HTR-8/SVneo (cell line): ENCODE data around the gene LHFPL2.

ENCODE experiments used
- DNase-seq: peaks from one replicate; pipeline ENCODE4 v3.0.0; 2011; ENCODE audit warnings: low spot score, mixed read lengths; ENCODE audit not compliant: insufficient read length
- FAIRE-seq: peaks from 2 replicates; lab custom pipeline; 2011; peaks lifted over from hg19 to GRCh38; lab: Jason Lieb, UNC

Gene LHFPL2

GRCh38 chr5:78511121-78511906, 137.3 kb downstream of the LHFPL2 start:
- DNase-seq (no peak), FAIRE-seq (no peak)

DNA sequence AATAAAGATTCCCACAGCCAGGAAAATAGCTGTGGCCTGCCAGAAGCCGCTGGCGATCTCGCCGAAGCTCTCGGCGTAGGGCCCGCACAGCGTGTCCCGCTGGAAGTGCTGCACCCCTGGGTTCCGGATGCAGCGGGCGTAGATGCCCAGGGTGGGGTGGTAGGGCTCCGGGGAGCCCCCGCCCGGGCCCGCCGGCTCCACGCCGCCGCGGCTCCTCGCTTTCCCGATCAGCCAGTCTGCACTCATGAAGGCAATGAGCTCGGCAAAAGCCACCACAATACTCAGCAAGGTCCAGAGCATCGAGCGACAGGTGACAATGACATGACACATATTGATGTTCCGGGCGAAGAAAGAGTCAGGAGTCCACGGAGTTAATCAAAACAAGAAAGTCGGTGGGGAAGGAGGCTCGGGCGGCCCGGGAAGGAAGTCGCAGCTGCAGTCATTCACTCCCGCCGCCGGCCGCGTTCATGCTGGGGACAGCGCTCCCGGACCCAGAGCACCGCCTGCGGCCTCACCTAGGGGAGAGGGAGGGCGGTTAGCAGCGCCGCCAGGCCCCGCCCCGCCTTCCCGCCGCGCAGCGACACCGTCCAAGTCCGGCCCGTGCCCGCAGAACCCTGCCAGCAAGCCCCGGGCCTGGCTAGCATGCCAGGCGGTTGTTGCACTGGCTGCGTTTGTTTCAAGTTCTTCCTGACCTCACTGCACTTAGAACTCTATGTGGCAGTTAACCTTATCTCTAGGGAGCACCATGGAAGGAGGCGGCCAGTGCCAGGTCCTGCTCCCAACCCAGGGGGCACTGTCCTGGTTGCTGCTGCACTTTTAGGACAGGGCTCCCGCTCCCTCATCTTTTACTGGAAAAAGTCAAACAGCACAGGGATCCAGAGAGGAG, 138.4 kb downstream of the LHFPL2 start:
- DNase-seq: no peak
- no peak for FAIRE-seq

- FAIRE-seq (no peak), DNase-seq (no peak)
These were observed 139.3 kb downstream of the LHFPL2 start for GRCh38 chr5:78509145-78509865.

DNA sequence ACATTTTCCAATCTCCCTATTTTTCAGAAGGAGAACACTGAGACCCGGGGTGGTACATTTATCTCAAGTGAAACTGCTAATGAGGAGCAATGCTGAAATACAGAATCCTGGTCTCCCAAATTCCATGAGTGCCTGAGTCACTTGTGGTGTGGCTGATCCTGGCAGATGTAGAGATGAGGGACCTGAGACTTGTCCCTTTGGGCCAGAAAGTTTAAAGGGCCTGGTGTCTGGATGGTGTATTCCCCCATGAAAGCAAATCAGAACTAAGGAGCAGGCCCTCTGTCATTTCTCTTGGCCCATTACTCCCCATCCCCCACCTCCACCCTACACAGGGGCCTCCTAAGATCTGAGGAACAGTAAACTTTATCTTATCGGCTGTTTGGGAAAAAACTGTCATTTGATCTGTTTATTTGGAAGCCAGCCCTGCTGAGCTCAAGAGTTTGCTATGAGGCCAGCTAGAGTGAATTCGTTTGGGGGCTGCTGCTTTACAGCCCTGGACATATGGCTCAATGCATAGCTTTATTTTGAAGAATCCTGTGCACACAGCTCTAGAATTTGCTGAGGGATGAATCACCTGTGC, 140.3 kb downstream of the LHFPL2 start:
- FAIRE-seq: no peak

DNA sequence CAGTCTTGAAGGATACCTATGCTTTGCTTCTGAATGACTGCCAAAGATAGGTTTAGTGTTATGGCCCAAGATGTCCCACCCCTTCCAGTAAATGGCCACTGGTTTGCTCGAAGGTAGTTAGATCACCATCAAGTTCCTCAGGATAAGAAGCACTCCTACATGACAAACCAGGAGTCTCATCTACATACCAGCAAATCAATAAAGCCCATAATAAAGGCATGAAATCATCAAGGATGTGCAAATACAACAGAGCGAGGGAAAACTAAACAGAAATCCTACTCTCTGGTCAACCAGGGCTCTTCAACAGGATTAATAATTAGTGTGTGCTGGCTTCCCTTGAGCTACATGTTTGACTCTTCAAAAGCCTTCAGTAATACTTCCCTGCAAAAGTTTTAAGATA, 141.0 kb downstream of the LHFPL2 start:
- DNase-seq: no peak

More for the DNA sequence above, 140.3 kb downstream of the LHFPL2 start:
- DNase-seq: peak; percentile 27

DNA sequence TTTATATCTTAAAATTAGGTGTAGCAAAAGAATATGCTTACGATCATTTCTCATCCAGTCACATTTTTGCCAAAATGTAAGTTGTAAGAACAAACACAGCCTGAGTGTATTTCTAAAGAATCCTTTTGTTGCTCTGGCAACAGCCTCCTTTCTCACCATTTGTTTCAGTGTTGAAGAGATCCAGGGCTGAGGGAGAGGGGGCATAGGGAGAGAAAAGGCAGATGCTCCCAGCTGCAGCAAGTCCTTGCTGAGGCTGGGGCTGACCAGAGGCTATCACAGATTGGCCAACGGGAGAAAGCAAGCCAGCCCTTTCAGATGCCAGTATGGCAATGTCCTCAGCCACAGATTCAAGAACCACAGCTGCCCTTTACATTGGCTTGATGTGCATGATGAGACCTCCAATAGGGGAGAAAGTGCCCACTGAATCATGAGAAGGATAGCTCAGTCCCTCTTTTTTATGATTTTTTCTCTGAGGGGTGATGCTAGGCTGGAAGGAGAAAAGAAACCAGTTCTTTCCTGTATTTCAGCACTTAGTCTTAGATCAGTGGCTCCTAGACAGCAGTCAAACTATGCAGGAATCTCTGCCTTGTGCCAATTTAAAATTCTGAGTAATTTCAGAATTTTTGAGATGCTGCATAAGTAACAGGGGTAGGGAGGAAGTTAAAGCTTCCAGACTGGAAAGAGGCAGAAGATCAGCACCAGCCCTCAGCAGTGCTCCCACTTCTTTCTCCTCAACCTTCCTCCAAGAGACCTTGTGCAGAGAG, 142.1 kb downstream of the LHFPL2 start:
- DNase-seq (no peak), FAIRE-seq (no peak)

More for the DNA sequence above, 141.0 kb downstream of the LHFPL2 start:
- FAIRE-seq: no peak

DNA sequence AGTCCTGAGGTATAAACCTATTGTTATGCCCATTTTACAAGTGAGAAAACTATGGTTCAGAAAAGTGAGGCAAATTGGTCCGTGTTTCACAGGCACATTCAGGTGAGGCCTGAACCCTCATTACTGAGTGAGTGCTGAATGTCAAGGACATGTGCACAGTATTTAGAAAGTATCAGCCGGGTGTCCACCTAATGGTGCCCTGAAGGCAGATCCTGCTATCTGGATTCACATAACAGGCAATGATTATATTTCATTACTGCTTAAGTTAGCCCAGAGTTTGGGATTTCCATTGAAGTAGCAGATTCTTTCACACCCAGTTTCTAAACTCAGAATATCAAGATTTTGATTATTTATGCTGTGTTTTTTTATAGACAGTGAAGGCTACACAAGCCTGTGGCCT, 142.7 kb downstream of the LHFPL2 start:
- DNase-seq (no peak), FAIRE-seq (no peak)

DNA sequence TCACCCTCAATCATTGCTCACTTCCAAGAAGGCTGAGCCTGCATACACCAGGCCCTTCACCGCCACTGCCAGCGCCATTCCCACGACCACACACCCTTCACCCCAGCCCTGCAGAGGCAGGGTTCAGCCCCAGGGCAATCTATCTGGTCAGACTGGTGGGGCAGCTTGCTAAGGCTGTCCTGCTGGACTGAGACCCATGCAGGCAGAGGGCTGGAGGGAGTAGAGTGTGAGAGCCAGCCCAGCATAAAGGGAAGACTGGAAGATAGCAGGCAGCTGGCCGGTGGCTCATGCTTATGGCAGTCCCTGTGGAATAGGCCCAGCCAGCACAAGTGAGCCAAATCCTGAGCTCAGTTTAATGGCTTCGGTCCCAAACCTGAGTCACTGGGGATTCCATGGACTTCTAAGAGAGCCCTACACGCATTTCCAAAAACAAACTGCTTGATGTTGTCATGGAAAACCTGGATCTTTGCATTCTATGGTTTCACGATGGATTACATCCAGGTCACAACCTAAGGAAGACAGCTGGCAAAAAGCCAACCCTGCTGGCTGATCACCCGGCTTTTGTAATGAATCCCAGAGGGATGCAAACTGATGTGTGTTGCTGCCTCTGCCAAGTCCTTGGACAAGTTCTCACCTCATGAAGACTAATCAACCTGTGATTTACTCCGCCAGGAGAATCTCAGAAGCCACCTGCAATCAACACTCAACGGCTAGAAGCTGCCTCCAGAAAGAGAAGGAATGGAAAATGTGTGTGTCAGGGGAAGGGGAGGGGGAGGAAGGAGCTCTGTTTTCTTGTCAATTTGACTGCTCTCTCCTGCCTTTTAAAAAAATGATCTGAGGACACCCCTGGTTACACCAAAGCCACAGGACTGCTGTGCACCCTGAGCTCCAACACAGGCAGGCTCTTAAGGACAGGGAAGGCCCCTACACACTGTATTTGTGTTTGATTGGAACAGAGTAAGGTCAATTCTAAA, 143.6 kb downstream of the LHFPL2 start:
- FAIRE-seq: no peak

DNA sequence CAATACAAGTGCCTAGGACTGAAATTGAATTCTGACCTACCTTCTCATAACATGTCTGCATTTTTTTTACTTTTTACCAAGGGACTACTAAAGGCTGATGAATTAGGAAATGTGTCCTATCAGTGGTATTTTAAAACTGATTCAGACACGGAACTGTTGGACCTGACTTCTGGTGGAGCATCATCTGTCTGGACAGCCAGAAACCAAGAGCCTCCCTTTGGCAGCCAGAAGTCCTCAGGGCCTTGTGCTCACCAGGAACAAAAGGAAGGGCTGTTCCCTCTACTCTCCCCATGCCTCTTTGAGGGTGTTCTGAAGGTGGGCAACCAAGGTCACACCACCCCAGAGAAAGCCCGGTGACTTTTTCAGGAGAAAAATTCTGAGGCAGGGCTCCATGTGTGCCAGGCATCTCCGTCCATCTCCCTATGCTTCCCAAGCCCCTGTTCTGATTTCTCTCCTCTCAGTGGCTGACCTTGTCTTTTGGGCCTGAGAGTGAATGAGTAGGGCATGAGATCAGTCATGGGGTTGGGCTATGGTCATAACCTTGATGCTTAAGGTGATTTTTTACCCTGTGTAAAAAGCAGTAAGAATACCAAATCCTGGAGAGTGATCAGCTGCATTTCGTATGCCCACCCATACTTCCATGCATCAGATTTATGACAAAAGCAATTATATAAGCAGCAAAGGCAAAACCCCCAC, 144.5 kb downstream of the LHFPL2 start:
- FAIRE-seq: no peak
- DNase-seq: no peak

More for the DNA sequence above, 143.6 kb downstream of the LHFPL2 start:
- DNase-seq: peak; percentile 65

- FAIRE-seq: no peak
- DNase-seq: no peak
These were observed 146.9 kb downstream of the LHFPL2 start for GRCh38 chr5:78501411-78502352.

DNA sequence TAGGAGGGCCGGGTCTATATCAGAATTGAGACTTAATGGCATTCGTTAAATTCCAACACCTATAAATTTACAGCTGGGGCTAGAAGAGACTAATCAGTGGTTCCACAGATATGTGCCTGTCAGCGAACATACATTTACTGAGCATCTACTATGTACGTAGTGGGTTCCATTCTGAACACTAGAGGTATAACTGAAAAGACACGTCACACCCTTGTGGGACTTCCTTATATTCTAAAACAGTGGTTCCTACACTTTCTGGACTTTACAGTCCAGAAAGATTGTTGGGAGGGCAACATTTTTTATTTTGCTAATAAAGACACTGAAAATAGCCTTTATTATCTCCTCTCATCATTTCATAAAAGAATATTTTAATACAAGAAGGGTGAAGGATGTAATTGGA, 147.7 kb downstream of the LHFPL2 start:
- FAIRE-seq: no peak
- no peak for DNase-seq

DNA sequence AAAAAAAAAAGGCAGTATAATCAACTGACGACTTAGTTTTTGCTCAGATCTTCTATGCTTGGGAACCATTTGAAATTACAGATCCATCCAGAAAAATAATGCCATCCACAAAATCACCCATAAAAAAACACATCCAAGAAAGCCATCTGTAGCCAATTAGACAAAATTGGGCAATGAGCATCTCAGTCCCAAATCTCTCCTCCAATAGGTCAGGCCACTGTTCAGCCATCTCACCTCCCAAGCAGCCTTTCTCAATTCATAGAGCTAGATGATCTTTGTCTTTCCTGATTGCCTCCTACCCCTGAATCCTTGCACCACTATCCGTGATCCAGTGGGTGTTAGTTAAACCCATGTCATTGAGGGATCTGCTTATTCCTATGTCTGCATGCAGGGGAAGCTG, 148.5 kb downstream of the LHFPL2 start:
- no peak for FAIRE-seq

DNA sequence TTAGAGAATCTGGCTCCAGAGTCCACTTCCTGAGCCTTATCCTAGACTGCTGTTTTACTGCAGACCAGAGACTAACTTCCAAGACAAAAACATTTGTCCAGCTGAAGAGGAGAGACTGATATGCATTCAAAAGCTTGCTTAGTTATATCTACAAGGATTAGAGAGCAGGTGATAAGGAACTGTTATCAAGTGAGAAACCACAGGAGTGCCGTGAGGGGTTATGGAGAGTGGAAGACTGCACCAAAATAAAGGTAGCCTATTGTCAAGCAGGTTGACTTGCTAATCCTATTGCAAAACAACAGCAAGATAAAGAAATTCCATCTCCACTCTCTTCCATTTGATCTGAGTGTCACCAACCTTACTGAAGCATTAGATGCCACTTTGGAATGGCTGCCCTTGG, 149.1 kb downstream of the LHFPL2 start:
- FAIRE-seq: no peak
- DNase-seq: no peak

More for the DNA sequence above, 148.5 kb downstream of the LHFPL2 start:
- DNase-seq: no peak

- DNase-seq (no peak), FAIRE-seq (no peak)
These were observed 150.7 kb downstream of the LHFPL2 start for GRCh38 chr5:78497573-78498533.

DNA sequence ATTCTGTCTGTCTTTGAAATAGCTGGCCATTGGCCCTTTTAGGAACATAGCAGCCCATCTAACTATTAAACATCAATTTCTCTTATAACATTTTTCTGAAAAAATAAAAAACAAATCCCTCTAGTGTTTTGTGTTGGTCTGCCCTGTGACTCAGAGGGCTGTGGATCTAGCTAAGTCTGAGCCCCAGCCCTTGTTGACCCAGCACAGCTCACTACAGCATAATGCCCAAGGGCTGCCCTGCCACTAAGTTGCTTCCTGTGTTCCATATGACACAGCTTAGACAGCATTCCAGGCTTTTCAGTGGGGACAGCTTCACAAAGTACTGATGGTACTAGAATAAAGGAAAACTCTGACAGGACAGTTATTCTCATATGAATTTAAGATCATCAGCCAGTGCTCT, 152.2 kb downstream of the LHFPL2 start:
- no peak for DNase-seq
- no peak for FAIRE-seq

DNA sequence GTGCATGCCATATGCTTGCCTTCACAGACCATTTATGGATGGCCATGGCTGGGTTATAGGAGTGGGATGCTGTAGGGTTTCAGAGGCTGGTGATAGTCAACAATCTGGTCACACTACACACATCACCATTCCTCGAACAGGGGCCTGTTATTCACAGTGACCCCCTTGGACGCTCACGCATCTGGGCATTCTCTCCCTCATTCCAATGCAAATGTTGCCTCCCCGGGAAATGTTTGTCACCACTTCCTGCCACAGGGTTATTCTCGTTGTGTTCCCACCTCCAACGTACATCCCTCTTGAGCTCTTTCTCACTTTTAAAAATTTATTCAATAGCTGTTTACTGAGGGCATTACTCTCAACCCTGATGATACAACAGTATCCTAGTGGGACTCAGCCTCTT, 152.8 kb downstream of the LHFPL2 start:
- FAIRE-seq (no peak), DNase-seq (no peak)
